HG03175 (cell line): ENCODE data around the gene CLDND2.
A peak's percentile ranks its signal among the peaks of the same experiment; 100 is the strongest.

Experiments
- ATAC-seq: cut with Tn5 transposase; IDR thresholded peaks from one replicate; pipeline ENCODE4 v1.9.1; 2021; ENCODE audit warnings: mild to moderate bottlenecking, moderate library complexity; ENCODE audit not compliant: unreplicated experiment

The CLDND2 gene

GRCh38 chr19:51386882-51387520, 18.2 kb upstream of the CLDND2 start:
- no peak for ATAC-seq

GRCh38 chr19:51382004-51382403, 13.2 kb upstream of the CLDND2 start:
- ATAC-seq = no peak

- ATAC-seq = no peak
Measured at GRCh38 chr19:51380379-51380778, 11.6 kb upstream of the CLDND2 start.

GRCh38 chr19:51377422-51377821, 8.6 kb upstream of the CLDND2 start:
- ATAC-seq = no peak

- no peak for ATAC-seq
Measured at GRCh38 chr19:51375504-51376221, 6.9 kb upstream of the CLDND2 start.

GRCh38 chr19:51372649-51373504, 4.1 kb upstream of the CLDND2 start, which contains the start of gene NKG7:
TSS of gene NKG7 (minus strand) at chr19:51372654. CDS start at chr19:51372535, 119 bp downstream.
- ATAC-seq = no peak

GRCh38 chr19:51372021-51372648, 3.3 kb upstream of the CLDND2 start:
- no peak for ATAC-seq

- ATAC-seq = no peak
Measured at GRCh38 chr19:51371186-51371690, 2.4 kb upstream of the CLDND2 start.

GRCh38 chr19:51370230-51370629, 1.4 kb upstream of the CLDND2 start:
- no peak for ATAC-seq

- ATAC-seq = peak; percentile 74
Measured at GRCh38 chr19:51367565-51368365, 1.0 kb downstream of the CLDND2 start.

- ATAC-seq = no peak
Measured at GRCh38 chr19:51367255-51367564, 1.6 kb downstream of the CLDND2 start.

- ATAC-seq = peak; percentile 60
Measured at GRCh38 chr19:51366389-51367254, 2.2 kb downstream of the CLDND2 start.

- ATAC-seq = no peak
Measured at GRCh38 chr19:51365965-51366388, 2.8 kb downstream of the CLDND2 start, which contains the start of gene ETFB. TSS of gene ETFB (minus strand) at chr19:51366388. CDS start at chr19:51366326, 62 bp downstream.

GRCh38 chr19:51365211-51365964, 3.4 kb downstream of the CLDND2 start:
- no peak for ATAC-seq

GRCh38 chr19:51364200-51365106, 4.3 kb downstream of the CLDND2 start:
- ATAC-seq = no peak

- ATAC-seq = no peak
Measured at GRCh38 chr19:51361239-51361638, 7.6 kb downstream of the CLDND2 start.

GRCh38 chr19:51359294-51359693, 9.5 kb downstream of the CLDND2 start:
- no peak for ATAC-seq
